Right ventricle myocardium superior (tissue), 1 donor: ENCODE measurements around the gene TSHZ1. TPM values are rescaled to one million over a fixed set of nuclear protein-coding genes. Genes with fewer than 3 reads are reported as not detected.
"Not testable (repeated sequence)": the region's sequence is repeated elsewhere in the genome, so short reads cannot be mapped to it uniquely, and the experiment has no call there.

Experiments
- ATAC-seq: fragments of 200-7000 bp; cut with Tn5 transposase; one replicate; pipeline ENCODE4 v1.9.1; 2020; ENCODE audit warnings: mild to moderate bottlenecking; ENCODE audit not compliant: poor library complexity
- DNase-seq: peaks from one replicate; pipeline ENCODE4 v3.0.0-alpha.2; 2020
- intact Hi-C: fragments of 100-400 bp; cut with DNase I; formaldehyde crosslinking; loops from one replicate; pipeline ENCODE4 v1.11.2; 2022
- total RNA-seq: library from RNA; stranded (reverse); fragmentation: NEBNext Ultra II Directional; extraction: Animal tissue kit (Norgen Biotek cat#: 25700); gene quantifications from one replicate; pipeline ENCODE4 v1.2.1, GENCODE V29; 2021
- donor health status: DM: no; HTN: yes; CAD: no; lungs with severe emphysema.

Gene TSHZ1
- total RNA-seq, 1 donor from 2014 or later: 24.0 TPM

GRCh38 chr18:75317703-75318102 lies 107.1 kb downstream of the TSHZ1 start:
- intact Hi-C loops: no loop called here
- DNase-seq: no peak
- ATAC-seq: no peak

GRCh38 chr18:75319905-75320304 lies 109.3 kb downstream of the TSHZ1 start:
- no peak for ATAC-seq
- DNase-seq: no peak
- intact Hi-C loops: no loop called here

GRCh38 chr18:75320506-75320905 lies 109.9 kb downstream of the TSHZ1 start:
- intact Hi-C loops: no loop called here
- ATAC-seq (no peak), DNase-seq (no peak)

- no peak for ATAC-seq
- intact Hi-C loops: no loop called here
- DNase-seq: no peak
Observed at GRCh38 chr18:75321431-75321830, 110.8 kb downstream of the TSHZ1 start.

GRCh38 chr18:75322206-75322605 lies 111.6 kb downstream of the TSHZ1 start:
- intact Hi-C loops: no loop called here

GRCh38 chr18:75323821-75324585 lies 113.4 kb downstream of the TSHZ1 start:
- ATAC-seq (no peak), DNase-seq (no peak)
- intact Hi-C loops: no loop called here

More at GRCh38 chr18:75322206-75322605, 111.6 kb downstream of the TSHZ1 start:
- DNase-seq (no peak), ATAC-seq (no peak)

GRCh38 chr18:75324686-75325257 lies 114.2 kb downstream of the TSHZ1 start:
- DNase-seq: no peak
- intact Hi-C loops: no loop called here
- ATAC-seq: no peak

- ATAC-seq, DNase-seq, intact Hi-C loops: not testable (repeated sequence)
Observed at GRCh38 chr18:75329753-75330152, 119.2 kb downstream of the TSHZ1 start.

- DNase-seq (no peak), ATAC-seq (no peak)
- intact Hi-C loops: no loop called here
Observed at GRCh38 chr18:75330308-75330707, 119.7 kb downstream of the TSHZ1 start.

GRCh38 chr18:75334869-75335268 lies 124.3 kb downstream of the TSHZ1 start:
- DNase-seq: no peak
- no peak for ATAC-seq
- intact Hi-C loops: no loop called here

GRCh38 chr18:75335511-75335910 lies 124.9 kb downstream of the TSHZ1 start:
- no peak for ATAC-seq
- no peak for DNase-seq
- intact Hi-C loops: no loop called here

GRCh38 chr18:75336767-75337166 lies 126.2 kb downstream of the TSHZ1 start:
- ATAC-seq: no peak
- no peak for DNase-seq

GRCh38 chr18:75337348-75337747 lies 126.8 kb downstream of the TSHZ1 start:
- DNase-seq (no peak), ATAC-seq (no peak)
- intact Hi-C loops: no loop called here

More at GRCh38 chr18:75336767-75337166, 126.2 kb downstream of the TSHZ1 start:
- intact Hi-C loops: no loop called here

GRCh38 chr18:75338631-75339030 lies 128.0 kb downstream of the TSHZ1 start:
- intact Hi-C loops: no loop called here
- no peak for DNase-seq
- no peak for ATAC-seq

Other genes with a start within 250 kb of the TSHZ1 start
- gene PTGR3, start 1.7 kb upstream of the TSHZ1 start, total RNA-seq: 81.5 TPM
- not detected for gene SMIM21, start 216.9 kb downstream of the TSHZ1 start, total RNA-seq